A673 (cell line): Measurements from ENCODE around the gene SLC52A1.

Experiments
- EZH2 ChIP-seq: fragments of 200-600 bp; sonication (generic); IDR thresholded peaks from 2 replicates; pipeline ENCODE4 v1.6.1; 2017; ENCODE audit warnings: borderline replicate concordance, low read depth, mild to moderate bottlenecking, mixed read lengths, antibody characterized with exemption, low read length; ENCODE audit not compliant: poor library complexity, severe bottlenecking
- TF ChIP-seq, protein P1 (sequence below): fragments of 300-800, 200-600 bp; sonication (generic); conservative IDR thresholded peaks from 2 replicates; pipeline ENCODE4 v1.5.1; 2017; ENCODE audit warnings: low read depth, mild to moderate bottlenecking, antibody characterized with exemption, low read length, moderate library complexity, mixed read lengths

DNA sequence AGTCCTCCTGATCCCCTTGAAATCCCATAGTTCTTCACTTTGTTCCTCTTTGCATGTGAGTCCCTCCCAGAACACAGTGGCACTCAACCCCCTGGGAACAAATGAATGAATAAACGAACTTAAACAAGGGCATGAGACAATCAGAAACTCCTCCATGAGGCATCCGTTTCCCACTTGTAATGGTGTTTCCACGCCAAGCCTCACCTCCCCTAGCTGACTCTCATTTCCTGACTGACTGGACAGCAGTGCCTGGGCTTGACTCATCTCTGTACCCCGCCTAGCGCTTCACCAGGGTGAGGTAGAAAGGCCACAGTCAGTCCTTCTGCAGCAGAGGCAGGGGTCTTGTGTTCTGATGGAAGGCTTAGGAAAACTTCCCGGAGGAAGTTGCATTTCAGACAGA, 23.3 kb downstream of the SLC52A1 start:
- TF ChIP-seq, protein P1, sequence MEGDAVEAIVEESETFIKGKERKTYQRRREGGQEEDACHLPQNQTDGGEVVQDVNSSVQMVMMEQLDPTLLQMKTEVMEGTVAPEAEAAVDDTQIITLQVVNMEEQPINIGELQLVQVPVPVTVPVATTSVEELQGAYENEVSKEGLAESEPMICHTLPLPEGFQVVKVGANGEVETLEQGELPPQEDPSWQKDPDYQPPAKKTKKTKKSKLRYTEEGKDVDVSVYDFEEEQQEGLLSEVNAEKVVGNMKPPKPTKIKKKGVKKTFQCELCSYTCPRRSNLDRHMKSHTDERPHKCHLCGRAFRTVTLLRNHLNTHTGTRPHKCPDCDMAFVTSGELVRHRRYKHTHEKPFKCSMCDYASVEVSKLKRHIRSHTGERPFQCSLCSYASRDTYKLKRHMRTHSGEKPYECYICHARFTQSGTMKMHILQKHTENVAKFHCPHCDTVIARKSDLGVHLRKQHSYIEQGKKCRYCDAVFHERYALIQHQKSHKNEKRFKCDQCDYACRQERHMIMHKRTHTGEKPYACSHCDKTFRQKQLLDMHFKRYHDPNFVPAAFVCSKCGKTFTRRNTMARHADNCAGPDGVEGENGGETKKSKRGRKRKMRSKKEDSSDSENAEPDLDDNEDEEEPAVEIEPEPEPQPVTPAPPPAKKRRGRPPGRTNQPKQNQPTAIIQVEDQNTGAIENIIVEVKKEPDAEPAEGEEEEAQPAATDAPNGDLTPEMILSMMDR, result no peak
- no peak for TF ChIP-seq EZH2
